ENCODE results near the gene MUSK.
A peak's percentile ranks its signal among the peaks of the same experiment; 100 is the strongest.
"Not testable (repeated sequence)": the region's sequence is repeated elsewhere in the genome, so short reads cannot be mapped to it uniquely, and the experiment has no call there.

Gene MUSK

GRCh38 chr9:110762783-110763182 is 94.2 kb downstream of the MUSK start:
- no peak for DNase-seq (ENCODE audit: low spot score)

- DNase-seq (ENCODE audit: low spot score), result no peak
Measured at GRCh38 chr9:110763568-110763967, 95.0 kb downstream of the MUSK start.

- DNase-seq (ENCODE audit: low spot score), result no peak
Measured at GRCh38 chr9:110764006-110764405, 95.4 kb downstream of the MUSK start.

- no peak for DNase-seq (ENCODE audit: low spot score)
Measured at GRCh38 chr9:110765926-110766325, 97.3 kb downstream of the MUSK start.

GRCh38 chr9:110767559-110768063 is 99.0 kb downstream of the MUSK start:
- DNase-seq (ENCODE audit: low spot score), result peak; percentile 72

GRCh38 chr9:110768886-110769285 is 100.3 kb downstream of the MUSK start:
- peak; percentile 16 for DNase-seq (ENCODE audit: low spot score)

- DNase-seq (ENCODE audit: low spot score), result peak; percentile 30
Measured at GRCh38 chr9:110769667-110770066, 101.1 kb downstream of the MUSK start.

GRCh38 chr9:110775724-110776123 is 107.1 kb downstream of the MUSK start:
- peak; percentile 12 for DNase-seq (ENCODE audit: low spot score)

GRCh38 chr9:110776221-110776620 is 107.6 kb downstream of the MUSK start:
- DNase-seq (ENCODE audit: low spot score), result peak; percentile 33

- peak; percentile 43 for DNase-seq (ENCODE audit: low spot score)
Measured at GRCh38 chr9:110777196-110777875, 108.7 kb downstream of the MUSK start.

- DNase-seq (ENCODE audit: low spot score), result peak; percentile 48
Measured at GRCh38 chr9:110777876-110778215, 109.3 kb downstream of the MUSK start.

- DNase-seq (ENCODE audit: low spot score), result no peak
Measured at GRCh38 chr9:110782701-110783100, 114.1 kb downstream of the MUSK start.

- DNase-seq (ENCODE audit: low spot score), result no peak
Measured at GRCh38 chr9:110784309-110784708, 115.7 kb downstream of the MUSK start.

GRCh38 chr9:110785166-110785565 is 116.6 kb downstream of the MUSK start:
- no peak for DNase-seq (ENCODE audit: low spot score)

- DNase-seq (ENCODE audit: low spot score), result not testable (repeated sequence)
Measured at GRCh38 chr9:110788396-110788795, 119.8 kb downstream of the MUSK start.

GRCh38 chr9:110788871-110789270 is 120.3 kb downstream of the MUSK start:
- DNase-seq (ENCODE audit: low spot score), result no peak

GRCh38 chr9:110797611-110798010 is 129.0 kb downstream of the MUSK start:
- DNase-seq (ENCODE audit: low spot score), result no peak

- no peak for DNase-seq (ENCODE audit: low spot score)
Measured at GRCh38 chr9:110799396-110799795, 130.8 kb downstream of the MUSK start.

- no peak for DNase-seq (ENCODE audit: low spot score)
Measured at GRCh38 chr9:110801426-110801825, 132.8 kb downstream of the MUSK start.

- no peak for DNase-seq (ENCODE audit: low spot score)
Measured at GRCh38 chr9:110802416-110803035, 133.9 kb downstream of the MUSK start.

- DNase-seq (ENCODE audit: low spot score), result no peak
Measured at GRCh38 chr9:110807956-110808598, 139.5 kb downstream of the MUSK start.

- DNase-seq (ENCODE audit: low spot score), result no peak
Measured at GRCh38 chr9:110808599-110808980, 140.0 kb downstream of the MUSK start.

GRCh38 chr9:110809038-110809595 is 140.5 kb downstream of the MUSK start:
- DNase-seq (ENCODE audit: low spot score), result no peak

Measured in pons (tissue), 1 donor.